GM19023 (cell line): Measurements from ENCODE around the gene DOCK2.

Source experiments
- ATAC-seq: cut with Tn5 transposase; IDR thresholded peaks from one replicate; pipeline ENCODE4 v1.9.1; 2021; ENCODE audit warnings: mild to moderate bottlenecking, moderate library complexity; ENCODE audit not compliant: unreplicated experiment

The DOCK2 gene

GRCh38 chr5:170020423-170020822, 383.3 kb downstream of the DOCK2 start:
- ATAC-seq: no peak

GRCh38 chr5:170021506-170021905, 384.4 kb downstream of the DOCK2 start:
- ATAC-seq: no peak

GRCh38 chr5:170025853-170026252, 388.8 kb downstream of the DOCK2 start:
- ATAC-seq: no peak

- no peak for ATAC-seq
These were observed 391.0 kb downstream of the DOCK2 start for GRCh38 chr5:170028124-170028523.

- no peak for ATAC-seq
These were observed 397.2 kb downstream of the DOCK2 start for GRCh38 chr5:170034231-170034630.

- ATAC-seq: no peak
These were observed 401.2 kb downstream of the DOCK2 start for GRCh38 chr5:170038241-170038640.

GRCh38 chr5:170039830-170040229, 402.8 kb downstream of the DOCK2 start:
- no peak for ATAC-seq

GRCh38 chr5:170046241-170046640, 409.2 kb downstream of the DOCK2 start:
- ATAC-seq: no peak

- ATAC-seq: no peak
These were observed 412.6 kb downstream of the DOCK2 start for GRCh38 chr5:170049713-170050112.

- no peak for ATAC-seq
These were observed 416.8 kb downstream of the DOCK2 start for GRCh38 chr5:170053896-170054295.

GRCh38 chr5:170055606-170056005, 418.5 kb downstream of the DOCK2 start:
- no peak for ATAC-seq

- ATAC-seq: no peak
These were observed 419.6 kb downstream of the DOCK2 start for GRCh38 chr5:170056561-170057267.

GRCh38 chr5:170057311-170057710, 420.2 kb downstream of the DOCK2 start:
- ATAC-seq: no peak

GRCh38 chr5:170059221-170059620, 422.1 kb downstream of the DOCK2 start:
- no peak for ATAC-seq

- ATAC-seq: no peak
These were observed 430.1 kb downstream of the DOCK2 start for GRCh38 chr5:170067152-170067551.

GRCh38 chr5:170067574-170068170, 430.6 kb downstream of the DOCK2 start:
- no peak for ATAC-seq

- no peak for ATAC-seq
These were observed 432.4 kb downstream of the DOCK2 start for GRCh38 chr5:170069512-170069911.

GRCh38 chr5:170070556-170071412, 433.7 kb downstream of the DOCK2 start:
- ATAC-seq: no peak

GRCh38 chr5:170071748-170072147, 434.7 kb downstream of the DOCK2 start:
- ATAC-seq: no peak

GRCh38 chr5:170075696-170076095, 438.6 kb downstream of the DOCK2 start:
- ATAC-seq: no peak

GRCh38 chr5:170076211-170076610, 439.1 kb downstream of the DOCK2 start:
- no peak for ATAC-seq

GRCh38 chr5:170076739-170077138, 439.7 kb downstream of the DOCK2 start:
- ATAC-seq: no peak
